Measurements from ENCODE around the gene SEPSECS. TPM values are rescaled to one million over a fixed set of nuclear protein-coding genes. Genes with fewer than 3 reads are reported as not detected.

The SEPSECS gene
- total and polyA plus RNA-seq, 2 of the 13 experiments (the other 11 are each of a cell fraction or from before 2014, with no cell fraction given), result 9.4 to 14.3 TPM

- TF ChIP-seq, protein P1, sequence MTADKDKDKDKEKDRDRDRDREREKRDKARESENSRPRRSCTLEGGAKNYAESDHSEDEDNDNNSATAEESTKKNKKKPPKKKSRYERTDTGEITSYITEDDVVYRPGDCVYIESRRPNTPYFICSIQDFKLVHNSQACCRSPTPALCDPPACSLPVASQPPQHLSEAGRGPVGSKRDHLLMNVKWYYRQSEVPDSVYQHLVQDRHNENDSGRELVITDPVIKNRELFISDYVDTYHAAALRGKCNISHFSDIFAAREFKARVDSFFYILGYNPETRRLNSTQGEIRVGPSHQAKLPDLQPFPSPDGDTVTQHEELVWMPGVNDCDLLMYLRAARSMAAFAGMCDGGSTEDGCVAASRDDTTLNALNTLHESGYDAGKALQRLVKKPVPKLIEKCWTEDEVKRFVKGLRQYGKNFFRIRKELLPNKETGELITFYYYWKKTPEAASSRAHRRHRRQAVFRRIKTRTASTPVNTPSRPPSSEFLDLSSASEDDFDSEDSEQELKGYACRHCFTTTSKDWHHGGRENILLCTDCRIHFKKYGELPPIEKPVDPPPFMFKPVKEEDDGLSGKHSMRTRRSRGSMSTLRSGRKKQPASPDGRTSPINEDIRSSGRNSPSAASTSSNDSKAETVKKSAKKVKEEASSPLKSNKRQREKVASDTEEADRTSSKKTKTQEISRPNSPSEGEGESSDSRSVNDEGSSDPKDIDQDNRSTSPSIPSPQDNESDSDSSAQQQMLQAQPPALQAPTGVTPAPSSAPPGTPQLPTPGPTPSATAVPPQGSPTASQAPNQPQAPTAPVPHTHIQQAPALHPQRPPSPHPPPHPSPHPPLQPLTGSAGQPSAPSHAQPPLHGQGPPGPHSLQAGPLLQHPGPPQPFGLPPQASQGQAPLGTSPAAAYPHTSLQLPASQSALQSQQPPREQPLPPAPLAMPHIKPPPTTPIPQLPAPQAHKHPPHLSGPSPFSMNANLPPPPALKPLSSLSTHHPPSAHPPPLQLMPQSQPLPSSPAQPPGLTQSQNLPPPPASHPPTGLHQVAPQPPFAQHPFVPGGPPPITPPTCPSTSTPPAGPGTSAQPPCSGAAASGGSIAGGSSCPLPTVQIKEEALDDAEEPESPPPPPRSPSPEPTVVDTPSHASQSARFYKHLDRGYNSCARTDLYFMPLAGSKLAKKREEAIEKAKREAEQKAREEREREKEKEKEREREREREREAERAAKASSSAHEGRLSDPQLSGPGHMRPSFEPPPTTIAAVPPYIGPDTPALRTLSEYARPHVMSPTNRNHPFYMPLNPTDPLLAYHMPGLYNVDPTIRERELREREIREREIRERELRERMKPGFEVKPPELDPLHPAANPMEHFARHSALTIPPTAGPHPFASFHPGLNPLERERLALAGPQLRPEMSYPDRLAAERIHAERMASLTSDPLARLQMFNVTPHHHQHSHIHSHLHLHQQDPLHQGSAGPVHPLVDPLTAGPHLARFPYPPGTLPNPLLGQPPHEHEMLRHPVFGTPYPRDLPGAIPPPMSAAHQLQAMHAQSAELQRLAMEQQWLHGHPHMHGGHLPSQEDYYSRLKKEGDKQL (CRISPR knock-in tag; IDR thresholded peaks at IDR 0.05; ENCODE audit: low read depth), result no peak
- TF ChIP-seq SKIL (CRISPR knock-in tag; IDR thresholded peaks at IDR 0.05; ENCODE audit: borderline replicate concordance) (no peak), ZNF510 (CRISPR knock-in tag; IDR thresholded peaks at IDR 0.05; ENCODE audit: low read depth) (no peak; the same call in 1 of the 2 replicates), KLF12 (CRISPR knock-in tag; IDR thresholded peaks at IDR 0.05; ENCODE audit: borderline replicate concordance) (no peak), PAF1 (CRISPR knock-in tag; IDR thresholded peaks at IDR 0.05) (no peak), JDP2 (CRISPR knock-in tag; IDR thresholded peaks at IDR 0.05; ENCODE audit: borderline replicate concordance) (no peak), NR3C1 (CRISPR knock-in tag; IDR thresholded peaks at IDR 0.05) (no peak), ZNF891 (CRISPR knock-in tag; IDR thresholded peaks at IDR 0.05) (peak; percentile 74), PAXIP1 (CRISPR knock-in tag; conservative IDR thresholded peaks at IDR 0.05) (peak; percentile 10; the same call in 1 of the 2 replicates)
- TF ChIP-seq, protein P2, sequence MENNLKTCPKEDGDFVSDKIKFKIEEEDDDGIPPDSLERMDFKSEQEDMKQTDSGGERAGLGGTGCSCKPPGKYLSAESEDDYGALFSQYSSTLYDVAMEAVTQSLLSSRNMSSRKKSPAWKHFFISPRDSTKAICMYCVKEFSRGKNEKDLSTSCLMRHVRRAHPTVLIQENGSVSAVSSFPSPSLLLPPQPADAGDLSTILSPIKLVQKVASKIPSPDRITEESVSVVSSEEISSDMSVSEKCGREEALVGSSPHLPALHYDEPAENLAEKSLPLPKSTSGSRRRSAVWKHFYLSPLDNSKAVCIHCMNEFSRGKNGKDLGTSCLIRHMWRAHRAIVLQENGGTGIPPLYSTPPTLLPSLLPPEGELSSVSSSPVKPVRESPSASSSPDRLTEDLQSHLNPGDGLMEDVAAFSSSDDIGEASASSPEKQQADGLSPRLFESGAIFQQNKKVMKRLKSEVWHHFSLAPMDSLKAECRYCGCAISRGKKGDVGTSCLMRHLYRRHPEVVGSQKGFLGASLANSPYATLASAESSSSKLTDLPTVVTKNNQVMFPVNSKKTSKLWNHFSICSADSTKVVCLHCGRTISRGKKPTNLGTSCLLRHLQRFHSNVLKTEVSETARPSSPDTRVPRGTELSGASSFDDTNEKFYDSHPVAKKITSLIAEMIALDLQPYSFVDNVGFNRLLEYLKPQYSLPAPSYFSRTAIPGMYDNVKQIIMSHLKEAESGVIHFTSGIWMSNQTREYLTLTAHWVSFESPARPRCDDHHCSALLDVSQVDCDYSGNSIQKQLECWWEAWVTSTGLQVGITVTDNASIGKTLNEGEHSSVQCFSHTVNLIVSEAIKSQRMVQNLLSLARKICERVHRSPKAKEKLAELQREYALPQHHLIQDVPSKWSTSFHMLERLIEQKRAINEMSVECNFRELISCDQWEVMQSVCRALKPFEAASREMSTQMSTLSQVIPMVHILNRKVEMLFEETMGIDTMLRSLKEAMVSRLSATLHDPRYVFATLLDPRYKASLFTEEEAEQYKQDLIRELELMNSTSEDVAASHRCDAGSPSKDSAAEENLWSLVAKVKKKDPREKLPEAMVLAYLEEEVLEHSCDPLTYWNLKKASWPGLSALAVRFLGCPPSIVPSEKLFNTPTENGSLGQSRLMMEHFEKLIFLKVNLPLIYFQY (CRISPR knock-in tag; IDR thresholded peaks at IDR 0.05; ENCODE audit: borderline replicate concordance), result 0 out of 2 replicates have a peak, but pooled peaks have one; percentile 17
- TF ChIP-seq, protein P3, sequence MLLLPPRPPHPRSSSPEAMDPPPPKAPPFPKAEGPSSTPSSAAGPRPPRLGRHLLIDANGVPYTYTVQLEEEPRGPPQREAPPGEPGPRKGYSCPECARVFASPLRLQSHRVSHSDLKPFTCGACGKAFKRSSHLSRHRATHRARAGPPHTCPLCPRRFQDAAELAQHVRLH (CRISPR knock-in tag; IDR thresholded peaks at IDR 0.05; ENCODE audit: borderline replicate concordance, low read depth), result peak; percentile 73
These were observed at the start of gene SEPSECS (continued) for GRCh38 chr4:25159837-25160713.
